ENCODE results near the gene NIPAL1.

DNA sequence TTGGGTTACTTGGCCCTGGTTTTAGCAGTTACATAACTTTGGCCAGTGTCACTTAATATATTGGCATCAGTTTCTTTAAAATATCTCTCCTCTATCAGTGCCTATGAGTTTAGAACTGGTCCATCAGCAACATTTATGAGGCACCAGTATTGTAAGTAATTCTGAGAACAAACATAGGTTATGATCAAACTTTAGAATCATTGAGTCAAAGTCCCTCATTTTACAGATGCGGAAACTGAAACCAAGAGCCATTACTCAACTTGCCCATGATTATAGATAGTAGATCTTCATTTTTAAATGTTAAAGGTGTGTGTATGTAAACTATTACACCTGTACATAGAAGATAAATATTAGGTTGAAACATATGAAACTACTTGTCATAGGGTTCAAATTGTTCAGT is 4.5 kb downstream of the NIPAL1 start:
- TF ChIP-seq POLR2A (IDR thresholded peaks at IDR 0.05; ENCODE audit: low read depth, low read length) (no peak), POLR2AphosphoS5 (IDR thresholded peaks at IDR 0.05; ENCODE audit: low read depth, low read length) (no peak)

All from GM12891 (cell line).